ENCODE results near the gene CBFA2T2.

GRCh38 chr20:33480048-33480447 is 9.8 kb upstream of the CBFA2T2 start:
- TF ChIP-seq CTCF (IDR thresholded peaks at IDR 0.05) (no peak), POLR2AphosphoS5 (IDR thresholded peaks at IDR 0.05; ENCODE audit: low read depth, low read length) (no peak), REST (IDR thresholded peaks at IDR 0.05; ENCODE audit: insufficient read depth in 1 of 2, low read depth in 2 of 2, low read length in 1 of 2) (no peak), SIN3A (IDR thresholded peaks at IDR 0.05; ENCODE audit: borderline replicate concordance, insufficient read depth, low read depth, low read length) (no peak), TCF7L2 (IDR thresholded peaks at IDR 0.05; ENCODE audit: low read depth, low read length) (no peak)

Measured in Panc1 (cell line).